KOPT-K1 (cell line): Measurements from ENCODE around the gene SPATA2.

Experiments used
- H3K27ac ChIP-seq: fragments of 200-600 bp; sonication (generic); 2 replicates; pipeline ENCODE4 v1.5.1; 2016; ENCODE audit warnings: antibody characterized with exemption, mild to moderate bottlenecking, low read depth, low read length; ENCODE audit not compliant: poor library complexity, severe bottlenecking
- H3K36me3 ChIP-seq: fragments of 200-600 bp; sonication (generic); 2 replicates; pipeline ENCODE4 v1.5.1; 2017; ENCODE audit warnings: antibody characterized with exemption, mild to moderate bottlenecking, low read length, moderate library complexity; ENCODE audit not compliant: insufficient read depth
- H3K9me3 ChIP-seq: fragments of 200-600 bp; sonication (generic); 2 replicates; pipeline ENCODE4 v1.5.1; 2017; ENCODE audit warnings: antibody characterized with exemption, low read length, mild to moderate bottlenecking; ENCODE audit not compliant: insufficient read depth, poor library complexity, severe bottlenecking

Gene SPATA2

GRCh38 chr20:49886571-49887213 is 28.6 kb downstream of the SPATA2 start:
- H3K9me3 ChIP-seq: no peaks in the 10 kb centered on the region
- H3K27ac ChIP-seq: no peak overlapping the region
- H3K36me3 ChIP-seq: peaks cover 61% of the 10 kb centered on the region

- peaks cover 67% of the 10 kb centered on the region for H3K36me3 ChIP-seq
- H3K9me3 ChIP-seq: no peaks in the 10 kb centered on the region
- no peak overlapping the region for H3K27ac ChIP-seq
These were observed 29.6 kb downstream of the SPATA2 start for GRCh38 chr20:49885558-49886332.

GRCh38 chr20:49883246-49883802 is 32.0 kb downstream of the SPATA2 start:
- H3K27ac ChIP-seq: no peak overlapping the region
- H3K36me3 ChIP-seq: peaks cover 77% of the 10 kb centered on the region
- H3K9me3 ChIP-seq: no peaks in the 10 kb centered on the region

- Histone ChIP-seq H3K36me3 (peaks cover 70% of the 10 kb centered on the region), H3K9me3 (no peaks in the 10 kb centered on the region), H3K27ac (no peak overlapping the region)
These were observed 33.0 kb downstream of the SPATA2 start for GRCh38 chr20:49882171-49882970.

GRCh38 chr20:49880724-49881445 is 34.4 kb downstream of the SPATA2 start:
- Histone ChIP-seq H3K9me3 (no peaks in the 10 kb centered on the region), H3K36me3 (peaks cover 67% of the 10 kb centered on the region), H3K27ac (no peak overlapping the region)

- H3K9me3 ChIP-seq: no peaks in the 10 kb centered on the region
- no peak overlapping the region for H3K27ac ChIP-seq
- H3K36me3 ChIP-seq: peaks cover 63% of the 10 kb centered on the region
These were observed 35.2 kb downstream of the SPATA2 start for GRCh38 chr20:49880177-49880576.

- Histone ChIP-seq H3K36me3 (peaks cover 57% of the 10 kb centered on the region), H3K9me3 (no peaks in the 10 kb centered on the region), H3K27ac (no peak overlapping the region)
These were observed 36.4 kb downstream of the SPATA2 start for GRCh38 chr20:49878977-49879376.

- H3K36me3 ChIP-seq: peaks cover 46% of the 10 kb centered on the region
- H3K27ac ChIP-seq: no peak overlapping the region
These were observed 37.9 kb downstream of the SPATA2 start for GRCh38 chr20:49877386-49877921.

GRCh38 chr20:49874696-49875095 is 40.6 kb downstream of the SPATA2 start:
- Histone ChIP-seq H3K9me3 (no peaks in the 10 kb centered on the region), H3K36me3 (peaks cover 32% of the 10 kb centered on the region), H3K27ac (no peak overlapping the region)

More at GRCh38 chr20:49877386-49877921, 37.9 kb downstream of the SPATA2 start:
- no peaks in the 10 kb centered on the region for H3K9me3 ChIP-seq

GRCh38 chr20:49872056-49872455 is 43.3 kb downstream of the SPATA2 start:
- Histone ChIP-seq H3K36me3 (peaks cover 32% of the 10 kb centered on the region), H3K27ac (no peak overlapping the region), H3K9me3 (no peaks in the 10 kb centered on the region)

GRCh38 chr20:49871391-49871948 is 43.9 kb downstream of the SPATA2 start:
- no peak overlapping the region for H3K27ac ChIP-seq
- peaks cover 33% of the 10 kb centered on the region for H3K36me3 ChIP-seq
- no peaks in the 10 kb centered on the region for H3K9me3 ChIP-seq

GRCh38 chr20:49870261-49870660 is 45.1 kb downstream of the SPATA2 start:
- Histone ChIP-seq H3K9me3 (no peaks in the 10 kb centered on the region), H3K27ac (no peak overlapping the region), H3K36me3 (peaks cover 37% of the 10 kb centered on the region; the same call in 1 of the 2 replicates)

GRCh38 chr20:49868964-49869363 is 46.4 kb downstream of the SPATA2 start:
- Histone ChIP-seq H3K9me3 (no peaks in the 10 kb centered on the region), H3K27ac (no peak overlapping the region), H3K36me3 (peaks cover 44% of the 10 kb centered on the region; the same call in 1 of the 2 replicates)

- Histone ChIP-seq H3K9me3 (no peaks in the 10 kb centered on the region), H3K27ac (no peak overlapping the region), H3K36me3 (peaks cover 44% of the 10 kb centered on the region; the same call in 1 of the 2 replicates)
These were observed 46.8 kb downstream of the SPATA2 start for GRCh38 chr20:49868538-49868937.
